GM23338 (cell line): ENCODE measurements around the gene FAM168A. TPM values are rescaled to one million over a fixed set of nuclear protein-coding genes. Genes with fewer than 3 reads are reported as not detected.
A peak's percentile ranks its signal among the peaks of the same experiment; 100 is the strongest.

Experiments
- ATAC-seq: fragments of 200-7000 bp; cut with Tn5 transposase; 3 replicates; pipeline ENCODE4 v1.9.1; 2020
- DNase-seq: peaks from one replicate; pipeline ENCODE4 v3.0.0-alpha.2; 2015; ENCODE audit warnings: low spot score
- H2AFZ ChIP-seq: fragments of 200-600 bp; sonication (generic); 2 replicates; pipeline ENCODE4 v1.8.0; 2016; ENCODE audit warnings: antibody characterized with exemption, mild to moderate bottlenecking, moderate library complexity
- H3F3A ChIP-seq: fragments of 200-600 bp; sonication (generic); replicated peaks from 2 replicates; pipeline ENCODE4 v1.8.0; 2017; ENCODE audit warnings: antibody characterized with exemption, mixed run types, low read depth
- H3K27ac ChIP-seq: fragments of 200-600 bp; sonication (generic); 2 replicates; pipeline ENCODE4 v1.6.1; 2016; ENCODE audit warnings: low read depth
- H3K27me3 ChIP-seq: fragments of 200-600 bp; sonication (generic); 2 replicates; pipeline ENCODE4 v1.8.0; 2016; ENCODE audit warnings: mild to moderate bottlenecking, mixed run types, moderate library complexity; ENCODE audit not compliant: insufficient read depth
- H3K36me3 ChIP-seq: fragments of 200-600 bp; sonication (generic); 2 replicates; pipeline ENCODE4 v1.8.0; 2016; ENCODE audit warnings: mild to moderate bottlenecking; ENCODE audit not compliant: insufficient read depth
- H3K4me1 ChIP-seq: fragments of 200-600 bp; sonication (generic); 2 replicates; pipeline ENCODE4 v1.8.0; 2016; ENCODE audit warnings: mild to moderate bottlenecking, moderate library complexity; ENCODE audit not compliant: insufficient read depth
- H3K4me2 ChIP-seq: fragments of 200-600 bp; sonication (generic); 2 replicates; pipeline ENCODE4 v1.7.1; 2017; ENCODE audit warnings: mixed run types
- H3K4me3 ChIP-seq: fragments of 200-600 bp; sonication (generic); 2 replicates; pipeline ENCODE4 v1.6.1; 2016; ENCODE audit warnings: mixed run types
- H3K79me2 ChIP-seq: fragments of 200-600 bp; sonication (generic); replicated peaks from 2 replicates; pipeline ENCODE4 v1.8.0; 2017; ENCODE audit warnings: mild to moderate bottlenecking; ENCODE audit not compliant: insufficient read depth
- H3K9me2 ChIP-seq: fragments of 200-600 bp; sonication (generic); 2 replicates; pipeline ENCODE4 v1.8.0; 2017; ENCODE audit not compliant: insufficient read depth
- H4K20me1 ChIP-seq: fragments of 200-600 bp; sonication (generic); replicated peaks from 2 replicates; pipeline ENCODE4 v1.8.0; 2017; ENCODE audit warnings: mild to moderate bottlenecking; ENCODE audit not compliant: insufficient read depth
- H3K27ac Mint-ChIP-seq: 2 replicates; pipeline ENCODE4 v1.8.0; 2020; ENCODE audit warnings: inconsistent platforms, mild to moderate bottlenecking, moderate library complexity, mixed read lengths
- H3K27me3 Mint-ChIP-seq: 3 replicates; pipeline ENCODE4 v1.8.0; 2022; ENCODE audit warnings: low read depth, mild to moderate bottlenecking, moderate library complexity, mixed read lengths, inconsistent platforms; ENCODE audit not compliant: insufficient read depth, poor library complexity
- H3K36me3 Mint-ChIP-seq: 3 replicates; pipeline ENCODE4 v1.8.0; 2021; ENCODE audit warnings: low read depth, mild to moderate bottlenecking, inconsistent platforms, moderate library complexity, mixed read lengths
- H3K4me1 Mint-ChIP-seq: 3 replicates; pipeline ENCODE4 v1.8.0; 2020; ENCODE audit warnings: mild to moderate bottlenecking, inconsistent platforms, mixed read lengths
- H3K4me3 Mint-ChIP-seq: 3 replicates; pipeline ENCODE4 v1.8.0; 2021; ENCODE audit warnings: moderate library complexity, mild to moderate bottlenecking, inconsistent platforms, mixed read lengths
- H3K9me3 Mint-ChIP-seq: 3 replicates; pipeline ENCODE4 v1.8.0; 2020; ENCODE audit warnings: moderate library complexity, mild to moderate bottlenecking, inconsistent platforms, mixed read lengths
- CTCF ChIP-seq, 2 experiments: fragments of 200-600 bp in 1 of 2; sonication (generic) in 1 of 2; conservative IDR thresholded peaks; 2 replicates each; pipeline versions ENCODE4 v1.5.1 to v1.6.1; 2016 to 2017; ENCODE audit warnings: antibody characterized with exemption in 2 of 2, low read depth in 2 of 2, mild to moderate bottlenecking in 2 of 2, moderate library complexity in 1 of 2
- EZH2 ChIP-seq: fragments of 200-600 bp; sonication (generic); IDR thresholded peaks from one replicate; pipeline ENCODE4 v1.8.0; 2017; ENCODE audit warnings: antibody characterized with exemption, mild to moderate bottlenecking, low read depth; ENCODE audit not compliant: unreplicated experiment
- JUNB ChIP-seq: IDR thresholded peaks from one replicate; pipeline ENCODE4 v1.6.1; 2016; ENCODE audit warnings: antibody characterized with exemption; ENCODE audit not compliant: unreplicated experiment
- NANOG ChIP-seq: IDR thresholded peaks from 2 replicates; pipeline ENCODE4 v1.6.1; 2016; ENCODE audit warnings: antibody characterized with exemption, borderline replicate concordance
- REST ChIP-seq: IDR thresholded peaks from one replicate; pipeline ENCODE4 v1.6.1; 2018; ENCODE audit warnings: antibody characterized with exemption; ENCODE audit not compliant: unreplicated experiment
- ZNF331 ChIP-seq: fragments of 250-450 bp; sonication (Bioruptor Pico); IDR thresholded peaks from 2 replicates; pipeline ENCODE4 v1.5.0; 2020; ENCODE audit warnings: low read depth, mild to moderate bottlenecking, moderate library complexity
- ZNF462 ChIP-seq: fragments of 250-450 bp; sonication (Bioruptor Pico); IDR thresholded peaks from 2 replicates; pipeline ENCODE4 v1.5.0; 2020; ENCODE audit warnings: mild to moderate bottlenecking, moderate library complexity
- polyA plus RNA-seq: library from polyadenylated mRNA; unstranded; fragments of >200 nt; fragmentation: Nextera tagmentation; extraction: Ambion mirVana; gene quantifications from 2 replicates; pipeline ENCODE4 v1.2.1, GENCODE V29; 2016
- total RNA-seq: library from RNA; depleted of rRNA; stranded (reverse); fragments of >200 nt; shearing (Covaris generic); gene quantifications from 2 replicates; pipeline ENCODE4 v1.2.3, GENCODE V29; 2014

FAM168A gene
- total and polyA plus RNA-seq, 2 experiments from 2014 or later: 8.0 to 20.3 TPM

- H3K4me2 ChIP-seq: peak overlapping the region; percentile 19
- H3K4me3 Mint-ChIP-seq: peak overlapping the region; percentile 8; the same call in 1 of the 3 replicates
- H3K36me3 Mint-ChIP-seq: peaks cover 8% of the 10 kb centered on the region; the same call in 2 of the 3 replicates
- peak overlapping the region; percentile 6; the same call in 1 of the 2 replicates for H3K4me3 ChIP-seq
- no peaks in the 10 kb centered on the region for H3K27me3 ChIP-seq
- H3K9me3 Mint-ChIP-seq: no peaks in the 10 kb centered on the region
- no peak for DNase-seq
- peaks cover 32% of the 10 kb centered on the region for H3K79me2 ChIP-seq
- TF ChIP-seq REST: no peak
- no peak for TF ChIP-seq NANOG
- TF ChIP-seq EZH2: no peak
- TF ChIP-seq ZNF462 (CRISPR knock-in tag): no peak
- TF ChIP-seq JUNB: no peak
- no peak for TF ChIP-seq ZNF331 (CRISPR knock-in tag)
- no peak for TF ChIP-seq CTCF (conservative IDR thresholded peaks at IDR 0.05; ENCODE audit: low read depth in 2 of 2)
- peaks cover 3% of the 10 kb centered on the region for H3K27me3 Mint-ChIP-seq
- no peaks in the 10 kb centered on the region for H3K36me3 ChIP-seq
- no peaks in the 10 kb centered on the region for H3K9me2 ChIP-seq
- H3F3A ChIP-seq: peaks cover 6% of the 10 kb centered on the region
- H4K20me1 ChIP-seq: no peaks in the 10 kb centered on the region
- no peak for ATAC-seq
- H3K27ac Mint-ChIP-seq: peak overlapping the region; percentile 91
- H3K4me1 Mint-ChIP-seq: peaks cover 42% of the 10 kb centered on the region
- no peak overlapping the region for H2AFZ ChIP-seq
- H3K4me1 ChIP-seq: peaks cover 50% of the 10 kb centered on the region
- H3K27ac ChIP-seq: peak overlapping the region; percentile 88
Observed at GRCh38 chr11:73537969-73538368, 59.9 kb downstream of the FAM168A start.
